HepG2 (cell line): ENCODE data around the gene SF3A2. TPM values are rescaled to one million over a fixed set of nuclear protein-coding genes. Genes with fewer than 3 reads are reported as not detected.

ENCODE experiments used
- ATF3 ChIP-seq: sonication (generic); formaldehyde crosslinking; IDR thresholded peaks from 2 replicates; pipeline ENCODE4 v1.4.0; 2020; ENCODE audit warnings: missing genetic modification reagents
- CREB1 ChIP-seq, 2 experiments: fragments of 450-650 bp in 1 of 2; IDR thresholded peaks; 2 replicates each; pipeline ENCODE4 v1.6.1; 2016 to 2017; ENCODE audit warnings: control low read depth in 1 of 2, mild to moderate bottlenecking in 1 of 2, missing compliant biosample characterization in 1 of 2, missing genetic modification characterization in 1 of 2
- GTF3A ChIP-seq: sonication (generic); formaldehyde crosslinking; conservative IDR thresholded peaks from 2 replicates; pipeline ENCODE4 v1.4.0; 2020; ENCODE audit warnings: mild to moderate bottlenecking, missing genetic modification reagents
- HNRNPL ChIP-seq: fragments of 200-400 bp; formaldehyde crosslinking; IDR thresholded peaks from 2 replicates; pipeline ENCODE4 v1.6.1; 2017; ENCODE audit warnings: mild to moderate bottlenecking, low read depth, low read length
- HOXA7 ChIP-seq: sonication (generic); formaldehyde crosslinking; IDR thresholded peaks from 2 replicates; pipeline ENCODE4 v1.8.1; 2022; ENCODE audit warnings: mild to moderate bottlenecking, missing genetic modification reagents, moderate library complexity
- JARID2 ChIP-seq: sonication (generic); formaldehyde crosslinking; IDR thresholded peaks from 2 replicates; pipeline ENCODE4 v1.8.1; 2023; ENCODE audit warnings: missing genetic modification reagents, inconsistent platforms; ENCODE audit not compliant: insufficient replicate concordance
- KMT2B ChIP-seq: IDR thresholded peaks from 2 replicates; pipeline ENCODE4 v1.6.1; 2016; ENCODE audit warnings: missing genetic modification reagents, missing compliant biosample characterization
- MAF1 ChIP-seq: sonication (generic); formaldehyde crosslinking; IDR thresholded peaks from 2 replicates; pipeline ENCODE4 v1.5.0; 2020; ENCODE audit warnings: missing genetic modification reagents, borderline replicate concordance
- MEIS1 ChIP-seq: sonication (generic); formaldehyde crosslinking; IDR thresholded peaks from 2 replicates; pipeline ENCODE4 v1.9.0; 2021; ENCODE audit warnings: mild to moderate bottlenecking, missing genetic modification reagents, moderate library complexity, borderline replicate concordance
- MTA3 ChIP-seq: sonication (generic); formaldehyde crosslinking; IDR thresholded peaks from 2 replicates; pipeline ENCODE4 v1.4.0; 2020; ENCODE audit warnings: missing genetic modification reagents
- MXD3 ChIP-seq: IDR thresholded peaks from 2 replicates; pipeline ENCODE4 v1.6.1; 2016; ENCODE audit warnings: mild to moderate bottlenecking, missing biosample characterization, missing genetic modification reagents
- MXI1 ChIP-seq: IDR thresholded peaks from 3 replicates; pipeline ENCODE4 v1.6.1; 2012; ENCODE audit warnings: low read depth, low read length, inconsistent platforms, borderline replicate concordance
- PRDM15 ChIP-seq: sonication (generic); formaldehyde crosslinking; IDR thresholded peaks from 2 replicates; pipeline ENCODE4 v1.4.0; 2020; ENCODE audit warnings: missing genetic modification reagents
- SAP130 ChIP-seq: IDR thresholded peaks from 2 replicates; pipeline ENCODE4 v1.6.1; 2016; ENCODE audit warnings: low read depth
- SETDB1 ChIP-seq: sonication (generic); formaldehyde crosslinking; IDR thresholded peaks from 2 replicates; pipeline ENCODE4 v1.5.1; 2020; ENCODE audit warnings: missing genetic modification reagents, mild to moderate bottlenecking, borderline replicate concordance
- SRSF4 ChIP-seq: fragments of 200-400 bp; formaldehyde crosslinking; IDR thresholded peaks from one replicate; pipeline ENCODE4 v1.6.1; 2018; ENCODE audit warnings: mild to moderate bottlenecking, low read depth, low read length, moderate library complexity; ENCODE audit not compliant: poor library complexity, severe bottlenecking
- TCF7 ChIP-seq: sonication (generic); IDR thresholded peaks from 2 replicates; pipeline ENCODE4 v1.6.1; 2016; ENCODE audit warnings: antibody characterized with exemption, low read depth
- ZNF17 ChIP-seq: sonication (generic); formaldehyde crosslinking; IDR thresholded peaks from 2 replicates; pipeline ENCODE4 v1.5.0; 2020; ENCODE audit warnings: mild to moderate bottlenecking, missing genetic modification reagents
- ZNF230 ChIP-seq: sonication (generic); formaldehyde crosslinking; IDR thresholded peaks from 2 replicates; pipeline ENCODE4 v1.4.0; 2020; ENCODE audit warnings: mild to moderate bottlenecking, missing genetic modification reagents
- ZNF232 ChIP-seq: sonication (generic); formaldehyde crosslinking; IDR thresholded peaks from 2 replicates; pipeline ENCODE4 v1.4.0; 2020; ENCODE audit warnings: missing genetic modification reagents, borderline replicate concordance
- ZNF24 ChIP-seq: fragments of 450-650 bp; IDR thresholded peaks from 2 replicates; pipeline ENCODE4 v1.6.1; 2017; ENCODE audit warnings: antibody characterized with exemption, mild to moderate bottlenecking
- ZNF451 ChIP-seq: sonication (generic); formaldehyde crosslinking; IDR thresholded peaks from 2 replicates; pipeline ENCODE4 v1.5.0; 2020; ENCODE audit warnings: mild to moderate bottlenecking, missing genetic modification reagents
- ZNF629 ChIP-seq: sonication (generic); formaldehyde crosslinking; conservative IDR thresholded peaks from 2 replicates; pipeline ENCODE4 v1.5.0; 2020; ENCODE audit warnings: missing genetic modification reagents
- ZNF776 ChIP-seq: sonication (generic); formaldehyde crosslinking; IDR thresholded peaks from 2 replicates; pipeline ENCODE4 v1.4.0; 2020; ENCODE audit warnings: mild to moderate bottlenecking, missing genetic modification reagents
- polyA plus RNA-seq, 8 experiments: library from polyadenylated mRNA; depleted of rRNA in 3 of 8; stranded (reverse) in 7 of 8; unstranded in 1 of 8; fragments of >200 nt; fragmentation: Illumina TruSeq in 4 of 8; extraction: Trizol in 4 of 8; gene quantifications; 2 replicates each; pipeline versions ENCODE4 v1.2.1 to v1.2.3, GENCODE V29; 2011 to 2016; ENCODE audit warnings: low read depth in 4 of 8, missing spikeins in 1 of 8, mixed read lengths in 1 of 8; ENCODE audit not compliant: insufficient read depth in 1 of 8
- total RNA-seq, 5 experiments: library from RNA; depleted of rRNA; stranded (reverse); fragments of >200 nt; fragmentation: Illumina TruSeq; extraction: Trizol; gene quantifications; 2 replicates each; pipeline ENCODE4 v1.2.3, GENCODE V29; 2016; ENCODE audit warnings: low read depth in 1 of 5
- TF ChIP-seq, protein P1 (sequence below): sonication (generic); formaldehyde crosslinking; IDR thresholded peaks from 2 replicates; pipeline ENCODE4 v1.8.1; 2023; ENCODE audit warnings: missing genetic modification reagents, inconsistent platforms, borderline replicate concordance

Gene SF3A2
- total and polyA plus RNA-seq, 2 of the 13 experiments (the other 11 are each of a cell fraction or from before 2014, with no cell fraction given) = 8.6 to 8.8 TPM

DNA sequence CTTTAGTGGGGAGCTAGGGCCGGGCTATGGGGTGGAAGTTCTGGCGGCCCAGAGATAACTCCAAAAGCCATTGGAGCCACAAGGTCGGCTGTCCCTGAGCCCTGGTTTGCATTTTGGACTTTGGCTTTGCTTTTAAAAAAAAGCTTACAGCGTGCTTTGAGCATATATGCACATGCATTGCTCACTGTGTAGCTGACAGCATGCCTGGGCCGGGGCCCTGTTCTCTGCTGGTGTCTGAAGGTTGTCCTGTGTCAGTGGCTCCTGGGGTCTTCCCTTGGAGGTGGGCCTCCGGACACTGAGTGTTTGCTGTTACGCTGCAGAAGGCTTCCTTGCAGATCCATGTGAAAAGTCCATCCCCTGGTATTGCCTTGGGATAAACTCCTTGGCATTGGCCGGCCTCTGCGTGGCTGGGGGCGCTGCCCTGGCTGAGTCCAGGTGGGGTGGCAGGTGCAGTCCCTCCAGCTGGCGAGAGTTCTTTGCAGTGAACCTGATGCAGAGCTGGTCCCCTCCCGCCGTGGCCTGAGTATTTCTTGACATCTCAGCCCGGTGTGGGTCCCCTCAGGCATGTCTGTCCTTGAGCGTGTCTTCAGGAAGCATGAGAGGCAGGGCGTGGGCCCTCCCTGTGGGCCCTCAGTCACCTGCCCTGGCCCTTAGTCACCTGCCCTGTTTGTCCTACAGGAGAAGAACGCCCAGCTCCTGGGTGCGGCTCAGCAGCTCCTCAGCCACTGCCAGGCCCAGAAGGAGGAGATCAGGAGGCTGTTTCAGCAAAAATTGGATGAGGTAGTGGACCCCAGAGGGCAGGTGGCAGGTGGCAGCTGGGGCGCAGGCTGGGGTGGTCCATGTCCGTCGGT lies 23.5 kb upstream of the SF3A2 start (continued):
- TF ChIP-seq JARID2 (no peak), ZNF17 (CRISPR knock-in tag) (no peak), SAP130 (CRISPR knock-in tag) (peak; percentile 87), MEIS1 (CRISPR knock-in tag) (peak; percentile 67; the same call in 1 of the 2 replicates), TCF7 (no peak), MAF1 (CRISPR knock-in tag) (peak; percentile 68; the same call in 1 of the 2 replicates), ZNF24 (no peak), ZNF230 (peak; percentile 90; the same call in 1 of the 2 replicates), SETDB1 (CRISPR knock-in tag) (no peak), GTF3A (CRISPR knock-in tag) (no peak), HNRNPL (no peak), PRDM15 (CRISPR knock-in tag) (0 out of 2 replicates have a peak, but pooled peaks have one; percentile 34), MXI1 (peak; percentile 77; the same call in 1 of the 3 replicates), ZNF629 (CRISPR knock-in tag) (peak; percentile 40; the same call in 1 of the 2 replicates), ZNF776 (CRISPR knock-in tag) (no peak), ATF3 (no peak), KMT2B (CRISPR knock-in tag) (peak; percentile 43; the same call in 1 of the 2 replicates), MXD3 (peak; percentile 53; the same call in 1 of the 2 replicates), CREB1 (IDR thresholded peaks at IDR 0.05) (no peak), CREB1 (CRISPR knock-in tag; IDR thresholded peaks at IDR 0.05) (no peak), ZNF451 (CRISPR knock-in tag) (peak; percentile 97), ZNF232 (CRISPR knock-in tag) (peak; percentile 97), SRSF4 (no peak), HOXA7 (CRISPR knock-in tag) (peak; percentile 53; the same call in 1 of the 2 replicates), MTA3 (no peak)
- TF ChIP-seq, protein P1, sequence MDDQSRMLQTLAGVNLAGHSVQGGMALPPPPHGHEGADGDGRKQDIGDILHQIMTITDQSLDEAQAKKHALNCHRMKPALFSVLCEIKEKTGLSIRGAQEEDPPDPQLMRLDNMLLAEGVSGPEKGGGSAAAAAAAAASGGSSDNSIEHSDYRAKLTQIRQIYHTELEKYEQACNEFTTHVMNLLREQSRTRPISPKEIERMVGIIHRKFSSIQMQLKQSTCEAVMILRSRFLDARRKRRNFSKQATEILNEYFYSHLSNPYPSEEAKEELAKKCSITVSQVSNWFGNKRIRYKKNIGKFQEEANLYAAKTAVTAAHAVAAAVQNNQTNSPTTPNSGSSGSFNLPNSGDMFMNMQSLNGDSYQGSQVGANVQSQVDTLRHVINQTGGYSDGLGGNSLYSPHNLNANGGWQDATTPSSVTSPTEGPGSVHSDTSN = no peak
